Stomach (tissue), 9 donors: ENCODE measurements around the gene KCTD14. TPM values are rescaled to one million over a fixed set of nuclear protein-coding genes. Genes with fewer than 3 reads are reported as not detected.

Experiments
- DNase-seq, 2 donors: peaks; one replicate each; pipeline versions ENCODE4 v3.0.0 to v3.0.0-alpha.2; 2013 to 2019
- H3K27ac ChIP-seq, 5 donors: fragments of 200-600 bp in 4 of 5; sonication (generic) in 4 of 5; one replicate each; pipeline ENCODE4 v1.5.1; 2013 to 2019; ENCODE audit warnings: mild to moderate bottlenecking in 1 of 5, moderate library complexity in 1 of 5
- H3K27me3 ChIP-seq, 3 donors: fragments of 200-600 bp; sonication (generic); one replicate each; pipeline ENCODE4 v1.5.1; 2017 to 2019; ENCODE audit warnings: mixed run types in 1 of 3
- H3K36me3 ChIP-seq, 4 donors: fragments of 200-600 bp; sonication (generic); 1 replicate in 3 of 4; 2 replicates in 1 of 4; pipeline ENCODE4 v1.5.1; 2016 to 2019
- H3K4me1 ChIP-seq, 4 donors: fragments of 200-600 bp; sonication (generic); one replicate each; pipeline ENCODE4 v1.5.1; 2016 to 2019
- H3K4me3 ChIP-seq, 4 donors: fragments of 200-600 bp; sonication (generic) in 3 of 4; one replicate each; pipeline ENCODE4 v1.5.1; 2016 to 2019; ENCODE audit warnings: mild to moderate bottlenecking in 1 of 4
- H3K9me3 ChIP-seq, 4 donors: fragments of 200-600 bp; sonication (generic); one replicate each; pipeline ENCODE4 v1.5.1; 2016 to 2019
- EP300 ChIP-seq: sonication (generic); formaldehyde crosslinking; IDR thresholded peaks from one replicate; pipeline ENCODE4 v1.6.1; 2017; ENCODE audit warnings: antibody characterized with exemption
- POLR2A ChIP-seq, 4 donors: fragments of 450-650 bp; IDR thresholded peaks; one replicate each; pipeline ENCODE4 v1.6.1; 2016; ENCODE audit warnings: antibody characterized with exemption in 4 of 4, control low read depth in 2 of 4, mild to moderate bottlenecking in 1 of 4, moderate library complexity in 1 of 4
- POLR2AphosphoS5 ChIP-seq, 3 donors: sonication (generic); formaldehyde crosslinking; IDR thresholded peaks; one replicate each; pipeline ENCODE4 v1.6.1; 2016; ENCODE audit warnings: antibody characterized with exemption in 3 of 3
- WGBS, 5 donors: extraction: QIAGEN DNeasy Blood & Tissue Kit in 3 of 5; methylation state at CpG; one replicate each; pipeline versions ENCODE4 v1.1.5 to v1.1.7; 2013 to 2018; 5-methylcytosine and 5-hydroxymethylcytosine counted together
- intact Hi-C: fragments of 100-400 bp; cut with DNase I; formaldehyde crosslinking; loops from one replicate; pipeline ENCODE4 v1.15.1; 2023; ENCODE audit warnings: low total_unique reads
- polyA plus RNA-seq, 3 donors: library from polyadenylated mRNA; stranded (reverse); fragments of 200-250 nt; gene quantifications; one replicate each; pipeline ENCODE4 v1.2.3, GENCODE V29; 2013
- total RNA-seq, 5 donors: library from RNA; depleted of rRNA; stranded (reverse); fragments of >200 nt; gene quantifications; one replicate each; pipeline versions ENCODE4 v1.1.0 to v1.2.3, GENCODE V29; 2014 to 2016
- TF ChIP-seq, protein P1 (sequence below), 7 experiments: fragments of 450-650 bp in 4 of 7; fragments of 200-600 bp in 3 of 7; sonication (generic) in 3 of 7; IDR thresholded peaks; one replicate each; pipeline ENCODE4 v1.5.1; 2016 to 2019; ENCODE audit warnings: antibody characterized with exemption in 7 of 7, control low read depth in 2 of 7, mild to moderate bottlenecking in 1 of 7
- donor health status: healthy with polysubstance abuse.
- donor health status: Bipolar disorder and iron deficiency.
- donor health status: healthy.

KCTD14 gene
- total and polyA plus RNA-seq, 8 donors, result 2.3 to 62.0 (median 14.0) TPM

- no peak for TF ChIP-seq POLR2AphosphoS5 (IDR thresholded peaks at IDR 0.05)
- TF ChIP-seq POLR2A (IDR thresholded peaks at IDR 0.05), result no peak
- TF ChIP-seq, protein P1, sequence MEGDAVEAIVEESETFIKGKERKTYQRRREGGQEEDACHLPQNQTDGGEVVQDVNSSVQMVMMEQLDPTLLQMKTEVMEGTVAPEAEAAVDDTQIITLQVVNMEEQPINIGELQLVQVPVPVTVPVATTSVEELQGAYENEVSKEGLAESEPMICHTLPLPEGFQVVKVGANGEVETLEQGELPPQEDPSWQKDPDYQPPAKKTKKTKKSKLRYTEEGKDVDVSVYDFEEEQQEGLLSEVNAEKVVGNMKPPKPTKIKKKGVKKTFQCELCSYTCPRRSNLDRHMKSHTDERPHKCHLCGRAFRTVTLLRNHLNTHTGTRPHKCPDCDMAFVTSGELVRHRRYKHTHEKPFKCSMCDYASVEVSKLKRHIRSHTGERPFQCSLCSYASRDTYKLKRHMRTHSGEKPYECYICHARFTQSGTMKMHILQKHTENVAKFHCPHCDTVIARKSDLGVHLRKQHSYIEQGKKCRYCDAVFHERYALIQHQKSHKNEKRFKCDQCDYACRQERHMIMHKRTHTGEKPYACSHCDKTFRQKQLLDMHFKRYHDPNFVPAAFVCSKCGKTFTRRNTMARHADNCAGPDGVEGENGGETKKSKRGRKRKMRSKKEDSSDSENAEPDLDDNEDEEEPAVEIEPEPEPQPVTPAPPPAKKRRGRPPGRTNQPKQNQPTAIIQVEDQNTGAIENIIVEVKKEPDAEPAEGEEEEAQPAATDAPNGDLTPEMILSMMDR (IDR thresholded peaks at IDR 0.05), result no peak
- TF ChIP-seq EP300, result no peak
- no peak for DNase-seq
- no peak overlapping the region for H3K4me3 ChIP-seq
- no peaks in the 10 kb centered on the region for H3K9me3 ChIP-seq
- peaks cover 25 to 80% (median 71%) of the 10 kb centered on the region in 4 donors for H3K36me3 ChIP-seq
- H3K27me3 ChIP-seq, result no peaks in the 10 kb centered on the region
- WGBS, 5 donors, result 94 to 98% (median 95%) methylated on average over 2 of the region's 2 CpGs
- H3K4me1 ChIP-seq, result peaks cover 0 to 11% (median 0%) of the 10 kb centered on the region in 4 donors
- H3K27ac ChIP-seq, result no peak overlapping the region
- intact Hi-C loops, result no loop called here
Measured at GRCh38 chr11:77981346-77981947, 41.6 kb downstream of the KCTD14 start.

DNA sequence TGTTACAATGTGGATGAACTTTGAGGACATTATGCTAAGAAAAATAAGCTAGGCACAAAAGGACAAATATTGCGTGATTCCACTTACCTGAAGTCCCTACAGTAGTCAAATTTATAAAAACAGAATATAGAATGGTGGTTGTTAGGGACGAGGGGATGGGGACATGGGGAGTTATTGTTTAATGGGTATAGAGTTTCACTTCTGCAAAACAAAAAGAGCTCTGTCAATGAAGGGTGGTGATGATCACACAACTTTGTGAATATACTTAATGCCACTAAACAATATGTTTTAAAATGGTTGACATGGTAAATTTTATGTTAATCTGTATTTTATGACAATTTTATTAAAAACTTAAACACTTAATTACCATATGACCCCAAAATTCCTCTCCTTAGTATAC, 54.7 kb downstream of the KCTD14 start:
- WGBS, 5 donors, result 90 to 95% (median 94%) methylated on average over 2 of the region's 2 CpGs

GRCh38 chr11:77967753-77968152, 55.3 kb downstream of the KCTD14 start:
- no peak overlapping the region for H3K27ac ChIP-seq
- intact Hi-C loops, result no loop called here
- no peak overlapping the region for H3K4me3 ChIP-seq
- peaks cover 0 to 35% (median 28%) of the 10 kb centered on the region in 4 donors for H3K36me3 ChIP-seq
- no peaks in the 10 kb centered on the region for H3K4me1 ChIP-seq
- H3K27me3 ChIP-seq, result no peaks in the 10 kb centered on the region
- TF ChIP-seq POLR2AphosphoS5 (IDR thresholded peaks at IDR 0.05) (no peak), POLR2A (IDR thresholded peaks at IDR 0.05) (no peak), EP300 (no peak)
- TF ChIP-seq, protein P1 (IDR thresholded peaks at IDR 0.05), result no peak
- no peak for DNase-seq
- H3K9me3 ChIP-seq, result no peaks in the 10 kb centered on the region

More for the DNA sequence above, 54.7 kb downstream of the KCTD14 start:
- no peak for TF ChIP-seq EP300
- TF ChIP-seq, protein P1 (IDR thresholded peaks at IDR 0.05), result no peak
- TF ChIP-seq POLR2AphosphoS5 (IDR thresholded peaks at IDR 0.05), result no peak
- no peak for TF ChIP-seq POLR2A (IDR thresholded peaks at IDR 0.05)
- intact Hi-C loops, result no loop called here
- Histone ChIP-seq H3K27ac (no peak overlapping the region), H3K4me3 (no peak overlapping the region), H3K36me3 (peaks cover 0 to 35% (median 28%) of the 10 kb centered on the region in 4 donors), H3K9me3 (no peaks in the 10 kb centered on the region), H3K4me1 (no peaks in the 10 kb centered on the region), H3K27me3 (no peaks in the 10 kb centered on the region)
- no peak for DNase-seq

DNA sequence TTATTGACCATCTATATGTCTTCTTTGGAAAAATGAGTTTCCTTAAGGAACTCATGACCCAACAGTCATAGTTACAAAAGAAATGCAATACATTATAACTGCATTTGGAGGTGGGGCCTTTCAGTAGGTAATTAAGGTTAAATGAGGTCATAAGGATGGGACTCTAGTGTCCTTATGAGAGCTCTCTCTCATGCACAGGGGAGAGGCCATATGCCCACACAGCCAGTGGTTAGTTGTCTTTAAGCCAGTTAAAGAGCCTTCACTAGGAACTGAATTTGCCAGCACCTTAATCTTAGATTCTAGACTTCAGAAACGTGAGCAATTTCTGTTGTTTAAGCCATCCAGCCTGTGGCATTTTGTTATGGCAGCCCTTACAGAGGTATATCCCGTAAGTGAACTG, 56.0 kb downstream of the KCTD14 start:
- H3K36me3 ChIP-seq, result peaks cover 0 to 35% (median 26%) of the 10 kb centered on the region in 4 donors
- H3K27ac ChIP-seq, result no peak overlapping the region
- no peaks in the 10 kb centered on the region for H3K27me3 ChIP-seq
- no peak for DNase-seq
- intact Hi-C loops, result no loop called here
- no peaks in the 10 kb centered on the region for H3K9me3 ChIP-seq
- no peak overlapping the region for H3K4me3 ChIP-seq
- H3K4me1 ChIP-seq, result no peaks in the 10 kb centered on the region
- no peak for TF ChIP-seq POLR2AphosphoS5 (IDR thresholded peaks at IDR 0.05)
- WGBS, 5 donors, result 94 to 100% (median 96%) methylated on average over 2 of the region's 2 CpGs

GRCh38 chr11:77966338-77966737, 56.7 kb downstream of the KCTD14 start:
- TF ChIP-seq POLR2AphosphoS5 (IDR thresholded peaks at IDR 0.05), result no peak
- no peak for TF ChIP-seq POLR2A (IDR thresholded peaks at IDR 0.05)
- TF ChIP-seq, protein P1 (IDR thresholded peaks at IDR 0.05), result no peak
- no peak for TF ChIP-seq EP300

More at GRCh38 chr11:77966338-77966737, 56.7 kb downstream of the KCTD14 start:
- no peaks in the 10 kb centered on the region for H3K27me3 ChIP-seq
- H3K9me3 ChIP-seq, result no peaks in the 10 kb centered on the region
- no peak for DNase-seq
- no peak overlapping the region for H3K27ac ChIP-seq
- no peak overlapping the region for H3K4me3 ChIP-seq
- WGBS, 5 donors, result 88 to 95% (median 89%) methylated on average over 2 of the region's 2 CpGs
- peaks cover 0 to 38% (median 23%) of the 10 kb centered on the region in 4 donors for H3K36me3 ChIP-seq
- intact Hi-C loops, result no loop called here
- H3K4me1 ChIP-seq, result no peaks in the 10 kb centered on the region
